GM19099 (cell line): ENCODE measurements around the gene ZFP92.

ENCODE experiments used
- POLR2A ChIP-seq: IDR thresholded peaks from 3 replicates; pipeline ENCODE4 v1.6.1; 2011; ENCODE audit warnings: low read depth; ENCODE audit not compliant: insufficient read length; ENCODE audit errors: extremely low read depth

ZFP92 gene

GRCh38 chrX:153397256-153397960 is 13.9 kb upstream of the ZFP92 start:
- no peak for TF ChIP-seq POLR2A

GRCh38 chrX:153398275-153398960 is 12.9 kb upstream of the ZFP92 start:
- no peak for TF ChIP-seq POLR2A

- TF ChIP-seq POLR2A: no peak
Measured at GRCh38 chrX:153400146-153401132, 10.8 kb upstream of the ZFP92 start.

GRCh38 chrX:153401133-153401764 is 10.0 kb upstream of the ZFP92 start, which contains the start of gene PNMA6E:
TSS of gene PNMA6E (minus strand) at chrX:153401350. CDS start at chrX:153398849, 2,501 bp downstream.
- no peak for TF ChIP-seq POLR2A

- no peak for TF ChIP-seq POLR2A
Measured at GRCh38 chrX:153405426-153405825, 5.8 kb upstream of the ZFP92 start.

- no peak for TF ChIP-seq POLR2A
Measured at GRCh38 chrX:153406011-153406410, 5.3 kb upstream of the ZFP92 start.

GRCh38 chrX:153406903-153407302 is 4.4 kb upstream of the ZFP92 start:
- no peak for TF ChIP-seq POLR2A

GRCh38 chrX:153407736-153408135 is 3.5 kb upstream of the ZFP92 start:
- no peak for TF ChIP-seq POLR2A

- TF ChIP-seq POLR2A: no peak
Measured at GRCh38 chrX:153408221-153408721, 3.0 kb upstream of the ZFP92 start.

GRCh38 chrX:153408871-153409351 is 2.4 kb upstream of the ZFP92 start:
- TF ChIP-seq POLR2A: no peak

- no peak for TF ChIP-seq POLR2A
Measured at GRCh38 chrX:153409414-153410101, 1.7 kb upstream of the ZFP92 start.

- TF ChIP-seq POLR2A: no peak
Measured at GRCh38 chrX:153410373-153410772, 899 bp upstream of the ZFP92 start.

- TF ChIP-seq POLR2A: no peak
Measured at GRCh38 chrX:153410888-153411254, 401 bp upstream of the ZFP92 start.

GRCh38 chrX:153411988-153412574 is 809 bp downstream of the ZFP92 start:
- TF ChIP-seq POLR2A: no peak
